ENCODE results near the gene WARS2. TPM values are rescaled to one million over a fixed set of nuclear protein-coding genes. Genes with fewer than 3 reads are reported as not detected.

Gene WARS2
- total and polyA plus RNA-seq, 2 of the 8 experiments (the other 6 are each of a cell fraction or from before 2014, with no cell fraction given): 4.3 to 12.9 TPM

DNA sequence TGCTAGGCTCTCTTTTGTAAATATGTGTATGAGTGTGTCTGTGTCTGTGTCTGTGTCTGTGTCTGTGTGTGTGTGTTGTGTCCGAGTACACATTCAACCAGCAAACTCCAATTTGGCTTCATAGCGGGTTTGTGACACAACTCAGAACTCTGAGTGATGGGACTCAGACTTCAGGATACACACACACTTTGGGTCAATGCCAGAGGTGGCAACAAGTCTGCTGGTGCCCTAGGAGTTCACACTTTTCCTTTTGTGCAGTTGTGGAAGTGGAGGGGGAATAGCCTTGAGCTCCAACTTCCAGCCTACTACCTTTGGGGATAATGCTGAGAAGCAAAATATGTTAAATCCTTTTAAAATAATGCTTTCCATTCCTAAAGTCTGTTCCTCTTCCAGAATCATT is 135.7 kb downstream of the WARS2 start (continued):
- no peak for TF ChIP-seq YY1 (IDR thresholded peaks at IDR 0.05; ENCODE audit: low read depth, low read length)

Data from H1 (cell line).